NCI-H2196 treated with DMSO at 0.1 percent for 48 hours (cell line): ENCODE measurements around the gene SMOC2.
A peak's percentile ranks its signal among the peaks of the same experiment; 100 is the strongest.

Experiments used
- DNase-seq: peaks from one replicate; lab custom pipeline; 2025; ENCODE audit not compliant: unreplicated experiment; lab: John Stamatoyannopoulos, UW

The SMOC2 gene

GRCh38 chr6:168415098-168415992 lies 25.6 kb upstream of the SMOC2 start:
- DNase-seq = no peak

DNA sequence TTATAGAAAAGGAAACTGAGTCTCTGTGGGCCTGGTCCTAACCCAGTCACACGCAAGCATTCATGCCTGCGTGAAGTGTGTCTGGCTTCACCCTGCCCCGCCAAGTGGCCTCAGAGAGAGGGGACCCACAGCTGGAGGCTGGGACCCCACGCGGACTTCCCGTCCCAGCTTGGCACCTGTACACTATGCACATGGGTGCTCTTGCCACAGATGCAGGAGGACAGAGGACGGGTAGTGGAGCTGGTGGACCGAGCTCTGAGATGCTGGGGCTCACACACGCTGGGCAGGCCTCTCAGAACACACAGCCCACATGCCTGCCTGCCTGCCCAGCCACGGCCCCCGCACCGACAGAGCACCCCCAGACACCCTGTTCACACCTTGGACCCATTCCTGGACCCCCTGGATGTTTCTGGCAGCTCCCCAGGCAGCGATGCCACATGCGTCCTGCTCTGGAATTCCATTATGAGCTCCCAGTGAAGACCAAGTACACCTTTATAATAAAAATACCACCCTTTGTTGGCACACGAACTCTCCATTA lies 24.9 kb upstream of the SMOC2 start:
- DNase-seq = no peak

- no peak for DNase-seq
Observed at GRCh38 chr6:168416531-168416930, 24.5 kb upstream of the SMOC2 start.

DNA sequence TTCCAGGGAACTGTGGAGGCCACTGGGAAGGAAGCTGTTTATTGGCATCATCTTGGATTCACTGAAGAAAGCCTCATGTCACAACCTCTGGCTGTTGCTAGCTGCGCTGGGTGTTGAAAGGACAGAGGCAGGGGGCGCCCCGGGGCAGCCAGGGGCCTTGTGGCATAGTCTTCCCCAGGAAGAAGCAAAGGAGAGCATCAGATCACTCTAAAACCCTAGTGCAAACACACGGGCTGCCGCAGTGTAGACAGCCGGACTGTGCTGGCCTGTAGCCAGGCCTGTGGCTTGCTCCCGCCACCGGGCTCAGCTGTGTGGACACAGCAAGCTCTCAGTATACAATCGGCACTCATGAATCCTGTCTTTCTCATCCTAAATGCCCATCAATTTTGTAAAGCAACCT lies 23.8 kb upstream of the SMOC2 start:
- DNase-seq = peak; percentile 4

- DNase-seq = no peak
Observed at GRCh38 chr6:168417679-168418557, 23.1 kb upstream of the SMOC2 start.

GRCh38 chr6:168418711-168419121 lies 22.3 kb upstream of the SMOC2 start:
- no peak for DNase-seq

DNA sequence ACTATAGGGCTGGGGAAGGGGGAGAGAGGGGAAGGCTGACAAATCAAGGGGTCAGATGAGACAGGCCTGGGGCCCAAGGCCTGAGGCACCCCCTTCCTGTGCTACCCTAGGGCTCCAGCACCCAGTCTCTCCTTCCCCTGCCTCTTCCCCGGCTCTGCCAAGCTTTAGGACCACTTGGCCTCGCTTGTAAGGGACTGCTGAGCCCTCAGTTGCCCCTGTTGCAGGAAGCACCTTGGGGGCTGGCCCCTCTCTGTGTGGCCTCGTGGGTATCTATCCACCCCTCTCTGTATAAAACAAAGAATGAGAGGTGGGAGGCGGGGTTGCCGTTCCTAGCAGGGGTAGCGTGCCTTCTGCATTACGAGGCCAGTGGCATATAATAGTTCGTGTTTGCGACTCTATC lies 21.4 kb upstream of the SMOC2 start:
- no peak for DNase-seq

GRCh38 chr6:168420084-168420483 lies 20.9 kb upstream of the SMOC2 start:
- no peak for DNase-seq

- DNase-seq = no peak
Observed at GRCh38 chr6:168420706-168421105, 20.3 kb upstream of the SMOC2 start.

GRCh38 chr6:168427184-168427583 lies 13.8 kb upstream of the SMOC2 start:
- no peak for DNase-seq

DNA sequence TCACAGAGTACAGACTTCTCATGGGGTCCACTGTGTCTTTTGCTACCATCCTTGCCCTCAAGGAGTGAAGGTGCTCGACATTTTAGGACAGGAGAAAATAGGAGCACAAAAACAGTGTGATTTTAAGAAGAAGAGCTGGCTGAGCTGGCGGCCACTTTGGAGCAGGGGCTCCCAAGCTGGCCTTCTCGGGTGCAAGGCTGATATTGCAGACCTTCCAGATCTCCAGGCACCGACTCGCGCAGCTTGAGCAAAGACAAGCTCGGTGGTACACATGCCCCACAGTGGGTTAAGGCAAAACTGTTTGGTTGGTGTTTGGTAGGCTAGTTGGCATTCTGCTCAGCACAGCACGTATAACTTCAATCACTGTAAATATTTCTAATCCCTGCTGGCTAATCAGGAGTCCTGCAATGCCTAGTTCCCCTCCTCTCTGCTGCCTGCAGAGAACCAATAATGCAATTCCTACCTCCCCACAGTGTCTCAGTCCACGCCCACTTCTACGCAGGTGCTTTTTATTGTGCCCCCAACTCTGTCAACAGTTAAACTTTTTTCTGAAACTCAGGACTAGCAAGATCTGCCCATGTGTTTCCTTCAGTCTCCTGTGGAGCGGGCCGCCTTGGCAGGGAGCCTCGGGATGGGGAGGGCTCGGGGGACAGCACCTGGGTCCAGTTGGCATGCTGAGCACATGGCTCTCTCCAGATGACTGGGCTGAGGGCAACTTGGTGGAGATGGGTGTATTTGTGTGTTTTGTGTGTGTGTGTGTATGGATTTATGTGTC lies 12.7 kb upstream of the SMOC2 start:
- DNase-seq = no peak

DNA sequence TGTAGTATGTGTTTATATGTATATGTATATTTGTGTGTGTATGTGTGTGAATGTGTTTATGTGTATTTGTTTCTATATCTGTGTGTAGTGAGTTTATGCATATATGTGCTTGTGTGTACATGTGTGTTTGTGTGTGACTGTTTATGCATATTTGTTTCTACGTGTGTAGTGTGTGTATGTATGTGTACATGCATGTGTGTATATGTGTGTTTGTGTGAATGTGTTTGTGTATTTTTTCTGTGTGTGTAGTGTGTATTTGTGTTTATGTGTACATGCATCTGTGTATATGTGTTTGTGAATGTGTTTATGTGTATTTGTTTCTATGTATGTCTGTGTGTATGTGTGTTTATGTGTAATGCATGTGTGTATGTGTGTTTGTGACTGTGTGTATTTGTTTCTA lies 12.1 kb upstream of the SMOC2 start:
- no peak for DNase-seq

- no peak for DNase-seq
Observed at GRCh38 chr6:168432196-168432595, 8.8 kb upstream of the SMOC2 start.

DNA sequence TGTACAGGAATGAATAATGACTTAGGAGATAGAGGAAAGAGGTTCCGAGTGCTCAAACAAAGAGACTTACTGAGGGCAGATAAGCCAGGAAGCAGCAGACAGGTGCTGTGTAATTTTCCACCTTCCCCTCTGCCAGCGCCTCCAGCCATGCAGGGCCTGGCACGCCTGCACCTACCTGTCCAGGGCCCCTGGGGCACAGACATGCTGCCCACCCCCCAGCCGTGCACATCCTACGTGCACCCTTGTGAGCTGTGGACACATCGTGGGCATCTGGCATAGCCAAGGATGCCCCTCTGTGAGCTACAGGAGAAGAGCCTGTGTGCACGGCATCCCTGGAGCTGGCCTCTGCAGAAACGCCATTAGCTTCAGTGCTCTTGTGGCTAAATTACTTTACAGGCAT lies 7.1 kb upstream of the SMOC2 start:
- no peak for DNase-seq

GRCh38 chr6:168434505-168434904 lies 6.5 kb upstream of the SMOC2 start:
- DNase-seq = no peak

GRCh38 chr6:168437751-168438150 lies 3.2 kb upstream of the SMOC2 start:
- DNase-seq = no peak

GRCh38 chr6:168438783-168439520 lies 2.0 kb upstream of the SMOC2 start:
- DNase-seq = no peak

DNA sequence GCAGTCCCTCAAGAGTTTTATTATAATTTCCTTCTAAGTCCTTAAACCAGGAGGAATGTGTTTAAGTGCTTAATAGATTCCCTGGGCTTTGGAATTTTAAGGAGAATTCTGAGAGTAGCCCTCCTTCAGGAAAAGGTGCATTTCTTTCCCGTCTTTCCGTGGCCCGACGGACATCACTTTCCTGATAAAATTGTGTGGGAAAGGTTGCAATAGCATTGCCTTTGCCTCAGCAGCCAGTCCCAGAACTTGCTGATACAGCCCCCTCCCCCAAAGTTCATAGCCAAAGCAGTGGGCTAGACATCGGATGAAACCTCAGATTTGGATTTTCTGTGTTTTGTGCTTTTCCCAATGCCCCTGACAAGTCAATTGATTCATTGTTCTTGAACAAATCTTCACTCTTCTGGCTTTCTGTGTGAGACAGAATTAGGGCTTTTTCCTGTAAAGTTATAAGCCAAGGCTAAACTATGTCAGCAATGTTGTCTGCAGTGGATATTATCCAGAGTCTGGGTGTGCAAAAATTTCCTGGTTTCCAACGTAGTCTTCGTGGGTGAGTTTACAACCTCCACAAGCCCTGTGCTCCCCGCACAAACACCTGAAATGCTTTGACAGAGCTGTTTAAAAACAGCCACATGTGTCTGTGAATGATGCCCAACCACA lies 1.1 kb upstream of the SMOC2 start:
- DNase-seq = no peak

- no peak for DNase-seq
Observed at GRCh38 chr6:168441434-168442391, 729 bp downstream of the SMOC2 start.
